Measurements from ENCODE around the gene AGPAT3.

AGPAT3 gene

GRCh38 chr21:43928222-43929125 lies 63.5 kb downstream of the AGPAT3 start:
- DNase-seq = no peak
- H3K9me3 ChIP-seq = no peaks in the 10 kb centered on the region
- H3K36me3 ChIP-seq = peaks cover 0 to 20% (median 0%) of the 10 kb centered on the region in 3 donors
- no peak overlapping the region for H3K4me3 ChIP-seq
- intact Hi-C loops (cut with DNase I; ENCODE audit: low total_unique reads) = no loop called here
- no peaks in the 10 kb centered on the region for H3K27me3 ChIP-seq
- no peak for TF ChIP-seq CTCF (IDR thresholded peaks at IDR 0.05)
- H3K27ac ChIP-seq = no peak overlapping the region
- peaks cover 0 to 4% (median 1%) of the 10 kb centered on the region in 4 donors for H3K4me1 ChIP-seq

GRCh38 chr21:43929217-43929971 lies 64.4 kb downstream of the AGPAT3 start:
- intact Hi-C loops (cut with DNase I; ENCODE audit: low total_unique reads) = no loop called here

GRCh38 chr21:43930074-43930847 lies 65.2 kb downstream of the AGPAT3 start:
- Histone ChIP-seq H3K27ac (no peak overlapping the region), H3K36me3 (peaks cover 0 to 18% (median 0%) of the 10 kb centered on the region in 3 donors), H3K9me3 (no peaks in the 10 kb centered on the region), H3K4me1 (no peaks in the 10 kb centered on the region), H3K4me3 (no peak overlapping the region), H3K27me3 (no peaks in the 10 kb centered on the region)
- DNase-seq = no peak
- intact Hi-C loops (cut with DNase I; ENCODE audit: low total_unique reads) = no loop called here
- no peak for TF ChIP-seq CTCF (IDR thresholded peaks at IDR 0.05)

More at GRCh38 chr21:43929217-43929971, 64.4 kb downstream of the AGPAT3 start:
- no peaks in the 10 kb centered on the region for H3K27me3 ChIP-seq
- no peaks in the 10 kb centered on the region for H3K9me3 ChIP-seq
- no peak overlapping the region for H3K4me3 ChIP-seq
- H3K27ac ChIP-seq = no peak overlapping the region
- H3K4me1 ChIP-seq = no peaks in the 10 kb centered on the region
- DNase-seq = no peak
- peaks cover 0 to 20% (median 0%) of the 10 kb centered on the region in 3 donors for H3K36me3 ChIP-seq
- no peak for TF ChIP-seq CTCF (IDR thresholded peaks at IDR 0.05)

- no peak for DNase-seq
- intact Hi-C loops (cut with DNase I; ENCODE audit: low total_unique reads) = no loop called here
- no peak overlapping the region for H3K4me3 ChIP-seq
- peaks cover 0 to 11% (median 0%) of the 10 kb centered on the region in 3 donors for H3K36me3 ChIP-seq
- H3K27me3 ChIP-seq = no peaks in the 10 kb centered on the region
- no peak overlapping the region for H3K27ac ChIP-seq
- TF ChIP-seq CTCF (IDR thresholded peaks at IDR 0.05) = no peak
- H3K9me3 ChIP-seq = no peaks in the 10 kb centered on the region
- peaks cover 0 to 3% (median 0%) of the 10 kb centered on the region in 4 donors for H3K4me1 ChIP-seq
Measured at GRCh38 chr21:43930848-43931375, 65.9 kb downstream of the AGPAT3 start.

GRCh38 chr21:43931489-43931888 lies 66.5 kb downstream of the AGPAT3 start:
- no peak overlapping the region for H3K27ac ChIP-seq
- H3K4me3 ChIP-seq = no peak overlapping the region
- peaks cover 0 to 4% (median 0%) of the 10 kb centered on the region in 4 donors for H3K4me1 ChIP-seq
- H3K36me3 ChIP-seq = peaks cover 0 to 8% (median 0%) of the 10 kb centered on the region in 3 donors
- intact Hi-C loops (cut with DNase I; ENCODE audit: low total_unique reads) = no loop called here
- H3K27me3 ChIP-seq = no peaks in the 10 kb centered on the region
- no peaks in the 10 kb centered on the region for H3K9me3 ChIP-seq
- no peak for TF ChIP-seq CTCF (IDR thresholded peaks at IDR 0.05)
- DNase-seq = no peak
